H9 (cell line): Measurements from ENCODE around the gene RUNX1. TPM values are rescaled to one million over a fixed set of nuclear protein-coding genes. Genes with fewer than 3 reads are reported as not detected.

ENCODE experiments used
- DNase-seq: peaks from one replicate; pipeline ENCODE4 v3.0.0-alpha.2; 2017
- H2AFZ ChIP-seq: one replicate; pipeline ENCODE4 v1.6.1; 2013; ENCODE audit warnings: mild to moderate bottlenecking, low read length, control low read depth, moderate library complexity
- H2AK5ac ChIP-seq: 2 replicates; pipeline ENCODE4 v1.6.1; 2013; ENCODE audit warnings: low read length, control low read depth, mixed read lengths; ENCODE audit not compliant: insufficient read length
- H2BK120ac ChIP-seq: one replicate; pipeline ENCODE4 v1.6.1; 2013; ENCODE audit warnings: low read depth, mild to moderate bottlenecking, low read length, control low read depth, inconsistent platforms; ENCODE audit not compliant: poor library complexity, severe bottlenecking
- H2BK12ac ChIP-seq: 2 replicates; pipeline ENCODE4 v1.6.1; 2013; ENCODE audit warnings: low read length, control low read depth, mixed read lengths, low read depth; ENCODE audit not compliant: insufficient read length
- H2BK15ac ChIP-seq: 2 replicates; pipeline ENCODE4 v1.6.1; 2013; ENCODE audit warnings: low read depth, low read length, control low read depth
- H2BK20ac ChIP-seq: one replicate; pipeline ENCODE4 v1.6.1; 2013; ENCODE audit warnings: low read depth, mild to moderate bottlenecking, low read length, control low read depth, inconsistent platforms; ENCODE audit not compliant: poor library complexity, severe bottlenecking
- H2BK5ac ChIP-seq: 2 replicates; pipeline ENCODE4 v1.6.1; 2013; ENCODE audit warnings: low read length, control low read depth, mixed read lengths; ENCODE audit not compliant: insufficient read length
- H3K14ac ChIP-seq: 2 replicates; pipeline ENCODE4 v1.6.1; 2013; ENCODE audit warnings: low read length, control low read depth; ENCODE audit not compliant: insufficient read depth
- H3K18ac ChIP-seq: 2 replicates; pipeline ENCODE4 v1.6.1; 2013; ENCODE audit warnings: low read depth, mild to moderate bottlenecking, mixed read lengths, low read length, control low read depth; ENCODE audit not compliant: insufficient read length
- H3K23ac ChIP-seq: 2 replicates; pipeline ENCODE4 v1.6.1; 2013; ENCODE audit warnings: low read length, control low read depth, mixed read lengths, low read depth; ENCODE audit not compliant: insufficient read length
- H3K23me2 ChIP-seq: 2 replicates; pipeline ENCODE4 v1.6.1; 2013; ENCODE audit warnings: low read depth, mild to moderate bottlenecking, mixed read lengths, low read length, control low read depth; ENCODE audit not compliant: insufficient read length, poor library complexity, severe bottlenecking
- H3K27ac ChIP-seq: 2 replicates; pipeline ENCODE4 v1.5.1; 2013; ENCODE audit warnings: low read length, control low read depth, mixed read lengths, low read depth; ENCODE audit not compliant: insufficient read length
- H3K27me3 ChIP-seq: 2 replicates; pipeline ENCODE4 v1.6.1; 2013; ENCODE audit warnings: low read length, control low read depth, inconsistent platforms; ENCODE audit not compliant: insufficient read depth
- H3K4ac ChIP-seq: 2 replicates; pipeline ENCODE4 v1.6.1; 2013; ENCODE audit warnings: low read depth, mild to moderate bottlenecking, control low read depth, inconsistent platforms, low read length, moderate library complexity
- H3K4me1 ChIP-seq: 2 replicates; pipeline ENCODE4 v1.6.1; 2013; ENCODE audit warnings: low read length, control low read depth, inconsistent platforms; ENCODE audit not compliant: insufficient read depth
- H3K4me2 ChIP-seq: 2 replicates; pipeline ENCODE4 v1.6.1; 2013; ENCODE audit warnings: low read length, control low read depth, mixed read lengths; ENCODE audit not compliant: insufficient read length, insufficient read depth
- H3K56ac ChIP-seq: 2 replicates; pipeline ENCODE4 v1.6.1; 2013; ENCODE audit warnings: low read depth, mild to moderate bottlenecking, mixed read lengths, low read length, control low read depth; ENCODE audit not compliant: insufficient read length
- H3K79me1 ChIP-seq: 2 replicates; pipeline ENCODE4 v1.6.1; 2013; ENCODE audit warnings: low read depth, mild to moderate bottlenecking, moderate library complexity, low read length, control low read depth, inconsistent platforms; ENCODE audit not compliant: insufficient read depth, poor library complexity, severe bottlenecking
- H3K79me2 ChIP-seq: 2 replicates; pipeline ENCODE4 v1.6.1; 2013; ENCODE audit warnings: low read length, control low read depth, inconsistent platforms; ENCODE audit not compliant: insufficient read depth
- H3K9ac ChIP-seq: 2 replicates; pipeline ENCODE4 v1.6.1; 2013; ENCODE audit warnings: low read length, control low read depth, mixed read lengths; ENCODE audit not compliant: insufficient read length; ENCODE audit errors: extremely low read depth
- H3K9me3 ChIP-seq: one replicate; pipeline ENCODE4 v1.6.1; 2013; ENCODE audit warnings: low read depth, low read length, inconsistent platforms; ENCODE audit not compliant: control insufficient read depth
- H3T11ph ChIP-seq: one replicate; pipeline ENCODE4 v1.6.1; 2013; ENCODE audit warnings: mild to moderate bottlenecking, low read length, control low read depth, inconsistent platforms
- H4K20me1 ChIP-seq: one replicate; pipeline ENCODE4 v1.6.1; 2013; ENCODE audit not compliant: control insufficient read depth, insufficient read length, insufficient read depth
- H4K5ac ChIP-seq: 2 replicates; pipeline ENCODE4 v1.6.1; 2013; ENCODE audit warnings: low read depth, mild to moderate bottlenecking, mixed read lengths, low read length, control low read depth; ENCODE audit not compliant: insufficient read length
- H4K8ac ChIP-seq: replicated peaks from 2 replicates; pipeline ENCODE4 v1.6.1; 2013; ENCODE audit warnings: low read length, control low read depth, mixed read lengths, low read depth; ENCODE audit not compliant: insufficient read length
- H4K91ac ChIP-seq: 2 replicates; pipeline ENCODE4 v1.6.1; 2013; ENCODE audit warnings: low read depth, mild to moderate bottlenecking, moderate library complexity, mixed read lengths, low read length, control low read depth; ENCODE audit not compliant: insufficient read length
- H3K27ac Mint-ChIP-seq, 3 experiments: 2 replicates in 2 of 3; 3 replicates in 1 of 3; pipeline ENCODE4 v1.8.0; 2020 to 2021; ENCODE audit warnings: mixed read lengths in 3 of 3, mild to moderate bottlenecking in 1 of 3, moderate library complexity in 1 of 3
- H3K27me3 Mint-ChIP-seq: 2 replicates; pipeline ENCODE4 v1.8.0; 2021; ENCODE audit warnings: low read depth, mild to moderate bottlenecking, moderate library complexity, mixed read lengths
- H3K36me3 Mint-ChIP-seq, 3 experiments: 2 replicates in 2 of 3; 3 replicates in 1 of 3; pipeline ENCODE4 v1.8.0; 2020 to 2021; ENCODE audit warnings: low read depth in 3 of 3, mixed read lengths in 3 of 3; ENCODE audit not compliant: insufficient read depth in 1 of 3
- H3K4me1 Mint-ChIP-seq, 2 experiments: 2 replicates each; pipeline ENCODE4 v1.8.0; 2020; ENCODE audit warnings: mixed read lengths in 2 of 2
- H3K4me3 Mint-ChIP-seq, 2 experiments: 2 replicates in 1 of 2; 3 replicates in 1 of 2; pipeline ENCODE4 v1.8.0; 2020 to 2021; ENCODE audit warnings: mild to moderate bottlenecking in 2 of 2, mixed read lengths in 2 of 2, moderate library complexity in 1 of 2
- H3K9me3 Mint-ChIP-seq, 2 experiments: 2 replicates in 1 of 2; 3 replicates in 1 of 2; pipeline ENCODE4 v1.8.0; 2020; ENCODE audit warnings: mild to moderate bottlenecking in 2 of 2, mixed read lengths in 2 of 2, moderate library complexity in 1 of 2
- WGBS: extraction: QIAGEN DNeasy Blood & Tissue Kit; methylation state at CpG from one replicate; pipeline ENCODE4 v1.1.7; 2013; ENCODE audit warnings: missing lambda C conversion rate, low lambda C conversion rate, mixed read lengths; ENCODE audit not compliant: insufficient read length; ENCODE audit errors: extremely low coverage; 5-methylcytosine and 5-hydroxymethylcytosine counted together
- total RNA-seq: library from RNA; stranded (reverse); gene quantifications from 2 replicates; pipeline ENCODE4 v1.2.1, GENCODE V29; 2021
- TF ChIP-seq, protein P1 (sequence below): fragments of 200-600 bp; sonication (generic); conservative IDR thresholded peaks from 3 replicates; pipeline ENCODE4 v1.8.0; 2021; ENCODE audit warnings: antibody characterized with exemption, mild to moderate bottlenecking

The RUNX1 gene
- total RNA-seq, 1 experiment from 2014 or later = 0.72 TPM

DNA sequence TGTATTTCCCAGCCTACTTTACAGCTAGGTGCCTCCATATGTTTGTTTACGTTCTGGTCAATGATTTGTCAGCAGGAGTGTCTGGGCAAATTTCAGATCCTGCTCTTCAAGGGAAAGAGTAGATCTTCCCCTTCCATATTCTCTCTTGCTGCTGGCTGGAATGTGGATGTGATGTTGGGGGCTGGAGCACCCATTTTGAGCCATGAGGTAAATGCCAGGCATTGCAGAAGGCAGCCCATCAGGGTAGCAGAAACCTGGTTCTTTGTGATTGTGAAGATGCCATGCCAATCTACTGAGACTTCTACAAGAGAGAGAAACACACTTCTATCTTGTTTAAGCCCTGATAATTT is 25.1 kb downstream of the RUNX1 start:
- no peak overlapping the region for H3K27ac Mint-ChIP-seq
- Histone ChIP-seq H3K56ac (no peak overlapping the region), H4K91ac (no peak overlapping the region)

More for the DNA sequence above, 25.1 kb downstream of the RUNX1 start:
- H3K23me2 ChIP-seq = peaks cover 4% of the 10 kb centered on the region
- peaks cover 22 to 33% of the 10 kb centered on the region in 2 experiments for H3K4me1 Mint-ChIP-seq
- H4K5ac ChIP-seq = no peak overlapping the region
- no peak overlapping the region for H2BK15ac ChIP-seq
- no peaks in the 10 kb centered on the region for H3K36me3 Mint-ChIP-seq
- H3K27ac ChIP-seq = no peak overlapping the region
- no peaks in the 10 kb centered on the region; the same call in 1 of the 2 replicates for H3K4me1 ChIP-seq
- H3K14ac ChIP-seq = no peak overlapping the region
- H3K9me3 ChIP-seq = no peaks in the 10 kb centered on the region
- DNase-seq = no peak
- WGBS = no CpG with 5 or more reads among the region's 1 CpG
- H2BK20ac ChIP-seq = no peak overlapping the region
- no peak overlapping the region for H3K9ac ChIP-seq
- H3K4me3 Mint-ChIP-seq = no peak overlapping the region
- H2BK120ac ChIP-seq = no peak overlapping the region
- no peaks in the 10 kb centered on the region for H4K20me1 ChIP-seq
- peaks cover 13% of the 10 kb centered on the region for H3K27me3 Mint-ChIP-seq
- no peak overlapping the region for H4K8ac ChIP-seq
- no peak overlapping the region for H2BK12ac ChIP-seq
- H2AK5ac ChIP-seq = no peak overlapping the region
- H3K4ac ChIP-seq = no peak overlapping the region
- H3K23ac ChIP-seq = no peak overlapping the region
- H3K18ac ChIP-seq = no peak overlapping the region
- H3K9me3 Mint-ChIP-seq = peaks cover 0 to 5% of the 10 kb centered on the region in 2 experiments; a peak in 1 of 5 replicates
- no peak overlapping the region for H2AFZ ChIP-seq
- TF ChIP-seq, protein P1, sequence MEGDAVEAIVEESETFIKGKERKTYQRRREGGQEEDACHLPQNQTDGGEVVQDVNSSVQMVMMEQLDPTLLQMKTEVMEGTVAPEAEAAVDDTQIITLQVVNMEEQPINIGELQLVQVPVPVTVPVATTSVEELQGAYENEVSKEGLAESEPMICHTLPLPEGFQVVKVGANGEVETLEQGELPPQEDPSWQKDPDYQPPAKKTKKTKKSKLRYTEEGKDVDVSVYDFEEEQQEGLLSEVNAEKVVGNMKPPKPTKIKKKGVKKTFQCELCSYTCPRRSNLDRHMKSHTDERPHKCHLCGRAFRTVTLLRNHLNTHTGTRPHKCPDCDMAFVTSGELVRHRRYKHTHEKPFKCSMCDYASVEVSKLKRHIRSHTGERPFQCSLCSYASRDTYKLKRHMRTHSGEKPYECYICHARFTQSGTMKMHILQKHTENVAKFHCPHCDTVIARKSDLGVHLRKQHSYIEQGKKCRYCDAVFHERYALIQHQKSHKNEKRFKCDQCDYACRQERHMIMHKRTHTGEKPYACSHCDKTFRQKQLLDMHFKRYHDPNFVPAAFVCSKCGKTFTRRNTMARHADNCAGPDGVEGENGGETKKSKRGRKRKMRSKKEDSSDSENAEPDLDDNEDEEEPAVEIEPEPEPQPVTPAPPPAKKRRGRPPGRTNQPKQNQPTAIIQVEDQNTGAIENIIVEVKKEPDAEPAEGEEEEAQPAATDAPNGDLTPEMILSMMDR = no peak
- H3K4me2 ChIP-seq = no peak overlapping the region
- H2BK5ac ChIP-seq = no peak overlapping the region
- H3K79me1 ChIP-seq = no peaks in the 10 kb centered on the region
- H3K79me2 ChIP-seq = no peaks in the 10 kb centered on the region
- no peak overlapping the region for H3T11ph ChIP-seq
- H3K27me3 ChIP-seq = no peaks in the 10 kb centered on the region
